Measurements from ENCODE around the gene SDF4.
A peak's percentile ranks its signal among the peaks of the same experiment; 100 is the strongest.

SDF4 gene

GRCh38 chr1:1270813-1271212 lies 39.0 kb upstream of the SDF4 start:
- TF ChIP-seq CTCF (IDR thresholded peaks at IDR 0.05; ENCODE audit: low read depth, low read length), result no peak
- Histone ChIP-seq H3K27ac (no peak overlapping the region), H3K27me3 (ENCODE audit: insufficient read depth, low read depth, severe bottlenecking) (no peaks in the 10 kb centered on the region), H3K36me3 (peaks cover 52% of the 10 kb centered on the region), H3K4me3 (ENCODE audit: low read depth, low read length) (no peak overlapping the region), H3K9me3 (ENCODE audit: severe bottlenecking) (no peaks in the 10 kb centered on the region)
- no peak for DNase-seq

- H3K4me3 ChIP-seq (ENCODE audit: low read depth, low read length), result no peak overlapping the region
- H3K36me3 ChIP-seq, result peaks cover 75% of the 10 kb centered on the region
- no peak for TF ChIP-seq CTCF (IDR thresholded peaks at IDR 0.05; ENCODE audit: low read depth, low read length)
- no peaks in the 10 kb centered on the region for H3K27me3 ChIP-seq (ENCODE audit: insufficient read depth, low read depth, severe bottlenecking)
- H3K9me3 ChIP-seq (ENCODE audit: severe bottlenecking), result no peaks in the 10 kb centered on the region
- H3K27ac ChIP-seq, result no peak overlapping the region
- DNase-seq, result no peak
Observed at GRCh38 chr1:1268284-1268682, 36.5 kb upstream of the SDF4 start.

GRCh38 chr1:1267488-1268283 lies 35.9 kb upstream of the SDF4 start:
- no peak overlapping the region for H3K27ac ChIP-seq
- no peaks in the 10 kb centered on the region for H3K9me3 ChIP-seq (ENCODE audit: severe bottlenecking)
- no peak overlapping the region for H3K4me3 ChIP-seq (ENCODE audit: low read depth, low read length)
- no peak for DNase-seq
- peaks cover 81% of the 10 kb centered on the region for H3K36me3 ChIP-seq
- H3K27me3 ChIP-seq (ENCODE audit: insufficient read depth, low read depth, severe bottlenecking), result no peaks in the 10 kb centered on the region
- no peak for TF ChIP-seq CTCF (IDR thresholded peaks at IDR 0.05; ENCODE audit: low read depth, low read length)

GRCh38 chr1:1264868-1265272 lies 33.1 kb upstream of the SDF4 start:
- peak; percentile 50 for TF ChIP-seq CTCF (IDR thresholded peaks at IDR 0.05; ENCODE audit: low read depth, low read length)
- Histone ChIP-seq H3K36me3 (peaks cover 87% of the 10 kb centered on the region), H3K4me3 (ENCODE audit: low read depth, low read length) (no peak overlapping the region), H3K27ac (no peak overlapping the region), H3K9me3 (ENCODE audit: severe bottlenecking) (no peaks in the 10 kb centered on the region), H3K27me3 (ENCODE audit: insufficient read depth, low read depth, severe bottlenecking) (no peaks in the 10 kb centered on the region)
- DNase-seq, result no peak

- Histone ChIP-seq H3K36me3 (peaks cover 85% of the 10 kb centered on the region), H3K27ac (no peak overlapping the region), H3K4me3 (ENCODE audit: low read depth, low read length) (no peak overlapping the region)
Observed at GRCh38 chr1:1264026-1264425, 32.2 kb upstream of the SDF4 start.

More at GRCh38 chr1:1264026-1264425, 32.2 kb upstream of the SDF4 start:
- DNase-seq, result no peak
- H3K9me3 ChIP-seq (ENCODE audit: severe bottlenecking), result no peaks in the 10 kb centered on the region
- H3K27me3 ChIP-seq (ENCODE audit: insufficient read depth, low read depth, severe bottlenecking), result no peaks in the 10 kb centered on the region
- TF ChIP-seq CTCF (IDR thresholded peaks at IDR 0.05; ENCODE audit: low read depth, low read length), result no peak
